Peyer's patch (tissue), 4 donors: ENCODE measurements around the gene CD33.

Source experiments
- CTCF ChIP-seq, 6 experiments: fragments of 450-650 bp in 4 of 6; fragments of 200-600 bp in 2 of 6; sonication (generic) in 1 of 6; IDR thresholded peaks; one replicate each; pipeline ENCODE4 v1.5.1; 2017 to 2019; ENCODE audit warnings: antibody characterized with exemption in 6 of 6, mild to moderate bottlenecking in 3 of 6, moderate library complexity in 1 of 6
- POLR2A ChIP-seq, 2 donors: fragments of 450-650 bp; IDR thresholded peaks; one replicate each; pipeline ENCODE4 v1.5.1; 2017; ENCODE audit warnings: antibody characterized with exemption in 2 of 2, mild to moderate bottlenecking in 2 of 2, moderate library complexity in 2 of 2

- TF ChIP-seq POLR2A (IDR thresholded peaks at IDR 0.05) (no peak), CTCF (IDR thresholded peaks at IDR 0.05) (no peak)
Measured at GRCh38 chr19:51251468-51251820, 26.6 kb downstream of the CD33 start.
